SU-DHL-6 (cell line): ENCODE results near the gene PTPN4.

ENCODE experiments used
- EZH2phosphoT487 ChIP-seq: fragments of 200-600 bp; sonication (generic), shearing (Covaris generic); conservative IDR thresholded peaks from 2 replicates; pipeline ENCODE4 v1.6.1; 2018; ENCODE audit warnings: mild to moderate bottlenecking, antibody characterized with exemption, low read length, moderate library complexity, mixed read lengths
- TF ChIP-seq, protein P1 (sequence below): fragments of 200-600 bp; sonication (generic); IDR thresholded peaks from one replicate; pipeline ENCODE4 v1.5.1; 2017; ENCODE audit warnings: antibody characterized with exemption, mild to moderate bottlenecking, low read length, moderate library complexity; ENCODE audit not compliant: insufficient read depth, poor library complexity, severe bottlenecking

DNA sequence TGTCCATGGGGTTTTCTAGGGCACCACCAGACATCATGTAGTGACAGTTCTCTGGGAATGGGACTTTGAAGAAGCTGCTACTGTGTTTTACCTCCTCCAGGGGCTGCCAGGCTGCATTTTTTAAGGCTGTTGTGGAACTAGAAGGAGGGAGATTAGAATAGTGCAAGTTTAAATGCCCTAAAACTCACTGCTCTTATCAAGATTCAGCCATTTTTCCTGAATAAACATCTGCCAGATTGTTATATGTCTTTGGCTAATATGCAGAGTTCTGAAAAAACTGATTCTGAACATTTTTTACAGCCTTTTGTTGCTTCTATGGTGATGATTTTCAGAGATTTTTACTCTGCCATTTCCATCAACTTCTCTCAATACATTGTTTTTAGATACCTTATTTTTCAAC lies 244.5 kb downstream of the PTPN4 start:
- TF ChIP-seq, protein P1, sequence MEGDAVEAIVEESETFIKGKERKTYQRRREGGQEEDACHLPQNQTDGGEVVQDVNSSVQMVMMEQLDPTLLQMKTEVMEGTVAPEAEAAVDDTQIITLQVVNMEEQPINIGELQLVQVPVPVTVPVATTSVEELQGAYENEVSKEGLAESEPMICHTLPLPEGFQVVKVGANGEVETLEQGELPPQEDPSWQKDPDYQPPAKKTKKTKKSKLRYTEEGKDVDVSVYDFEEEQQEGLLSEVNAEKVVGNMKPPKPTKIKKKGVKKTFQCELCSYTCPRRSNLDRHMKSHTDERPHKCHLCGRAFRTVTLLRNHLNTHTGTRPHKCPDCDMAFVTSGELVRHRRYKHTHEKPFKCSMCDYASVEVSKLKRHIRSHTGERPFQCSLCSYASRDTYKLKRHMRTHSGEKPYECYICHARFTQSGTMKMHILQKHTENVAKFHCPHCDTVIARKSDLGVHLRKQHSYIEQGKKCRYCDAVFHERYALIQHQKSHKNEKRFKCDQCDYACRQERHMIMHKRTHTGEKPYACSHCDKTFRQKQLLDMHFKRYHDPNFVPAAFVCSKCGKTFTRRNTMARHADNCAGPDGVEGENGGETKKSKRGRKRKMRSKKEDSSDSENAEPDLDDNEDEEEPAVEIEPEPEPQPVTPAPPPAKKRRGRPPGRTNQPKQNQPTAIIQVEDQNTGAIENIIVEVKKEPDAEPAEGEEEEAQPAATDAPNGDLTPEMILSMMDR: no peak
- TF ChIP-seq EZH2phosphoT487: no peak
